GM08714 (cell line): ENCODE results near the gene SALL4.
"Not testable (repeated sequence)": the region's sequence is repeated elsewhere in the genome, so short reads cannot be mapped to it uniquely, and the experiment has no call there.

ENCODE experiments used
- H3K4me3 ChIP-seq: fragments of 200-500 bp; sonication (Bioruptor generic); 2 replicates; pipeline ENCODE4 v1.5.1; 2014; ENCODE audit warnings: mild to moderate bottlenecking, low read length, inconsistent platforms
- ZNF274 ChIP-seq: IDR thresholded peaks from 2 replicates; pipeline ENCODE4 v1.6.1; 2012; ENCODE audit warnings: mild to moderate bottlenecking, low read depth, low read length

SALL4 gene

GRCh38 chr20:51802170-51802751 lies at the start of gene SALL4:
SALL4 (minus strand) TSS chr20:51802521; CDS start chr20:51802408, 113 bp downstream.
- no peak within 1 kb of the TSS; the same call in 1 of the 2 replicates for H3K4me3 ChIP-seq
- TF ChIP-seq ZNF274: no peak

- no peak for TF ChIP-seq ZNF274
- H3K4me3 ChIP-seq: no peak overlapping the region
These were observed 46.0 kb upstream of the SALL4 start for GRCh38 chr20:51848346-51848745.

GRCh38 chr20:51840865-51841264 lies 38.5 kb upstream of the SALL4 start:
- no peak for TF ChIP-seq ZNF274
- no peak overlapping the region for H3K4me3 ChIP-seq

GRCh38 chr20:51837876-51838420 lies 35.6 kb upstream of the SALL4 start:
- H3K4me3 ChIP-seq: no peak overlapping the region
- no peak for TF ChIP-seq ZNF274

- H3K4me3 ChIP-seq: no peak overlapping the region
- no peak for TF ChIP-seq ZNF274
These were observed 35.1 kb upstream of the SALL4 start for GRCh38 chr20:51837436-51837835.

GRCh38 chr20:51833326-51833725 lies 31.0 kb upstream of the SALL4 start:
- TF ChIP-seq ZNF274: no peak
- no peak overlapping the region for H3K4me3 ChIP-seq

GRCh38 chr20:51832276-51832675 lies 30.0 kb upstream of the SALL4 start:
- no peak overlapping the region for H3K4me3 ChIP-seq
- TF ChIP-seq ZNF274: no peak

- H3K4me3 ChIP-seq: no peak overlapping the region
- no peak for TF ChIP-seq ZNF274
These were observed 29.5 kb upstream of the SALL4 start for GRCh38 chr20:51831866-51832265.

GRCh38 chr20:51830538-51830937 lies 28.2 kb upstream of the SALL4 start:
- no peak for TF ChIP-seq ZNF274
- H3K4me3 ChIP-seq: no peak overlapping the region

GRCh38 chr20:51828762-51829161 lies 26.4 kb upstream of the SALL4 start:
- TF ChIP-seq ZNF274: no peak
- no peak overlapping the region for H3K4me3 ChIP-seq

GRCh38 chr20:51826372-51826771 lies 24.1 kb upstream of the SALL4 start:
- TF ChIP-seq ZNF274: no peak
- no peak overlapping the region for H3K4me3 ChIP-seq

- no peak overlapping the region for H3K4me3 ChIP-seq
- TF ChIP-seq ZNF274: no peak
These were observed 16.2 kb upstream of the SALL4 start for GRCh38 chr20:51818479-51819008.

- not testable (repeated sequence) for H3K4me3 ChIP-seq
These were observed 14.5 kb upstream of the SALL4 start for GRCh38 chr20:51816856-51817255.

- no peak overlapping the region for H3K4me3 ChIP-seq
- TF ChIP-seq ZNF274: no peak
These were observed 13.2 kb upstream of the SALL4 start for GRCh38 chr20:51815383-51816076.

GRCh38 chr20:51812861-51813260 lies 10.5 kb upstream of the SALL4 start:
- no peak for TF ChIP-seq ZNF274
- H3K4me3 ChIP-seq: no peak overlapping the region
